Measurements from ENCODE around the gene ST8SIA3. TPM values are rescaled to one million over a fixed set of nuclear protein-coding genes. Genes with fewer than 3 reads are reported as not detected.

The ST8SIA3 gene
- total and polyA plus RNA-seq, 2 donors (not counting 1 experiment from before 2014, with no cell fraction given), result not detected

DNA sequence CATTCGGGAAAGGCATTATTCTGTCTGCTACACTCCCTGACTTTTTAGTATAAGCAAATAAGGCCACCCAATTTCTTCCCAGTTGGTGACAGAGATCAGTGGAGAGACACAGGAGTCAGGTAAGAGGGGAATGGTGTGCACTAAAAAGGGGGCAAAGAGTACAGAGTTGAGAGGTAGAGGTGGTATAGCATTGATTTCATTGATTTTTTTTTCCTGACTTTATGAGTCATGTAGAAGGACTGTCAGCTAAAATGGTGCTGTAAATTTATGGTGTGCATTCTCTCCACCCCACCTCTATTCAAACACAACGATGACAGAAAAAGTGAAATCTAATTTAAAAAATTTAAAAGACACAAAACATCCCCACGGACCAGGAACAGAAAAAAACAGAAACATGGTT is 23.7 kb upstream of the ST8SIA3 start:
- Histone ChIP-seq H3K27ac (ENCODE audit: insufficient read depth, low read length) (no peak overlapping the region), H3K79me2 (ENCODE audit: control insufficient read depth, insufficient read depth, low read length) (no peaks in the 10 kb centered on the region), H3K4me2 (ENCODE audit: extremely low read depth, insufficient read depth, low read length) (no peak overlapping the region), H3K4me1 (ENCODE audit: control insufficient read depth, extremely low read depth, insufficient read depth, low read length) (no peaks in the 10 kb centered on the region), H3K27me3 (ENCODE audit: control insufficient read depth, insufficient read depth, low read length) (no peaks in the 10 kb centered on the region), H4K20me1 (ENCODE audit: control insufficient read depth, extremely low read depth, insufficient read depth, low read length) (no peaks in the 10 kb centered on the region), H2AFZ (ENCODE audit: low read length) (no peak overlapping the region), H3K9me3 (ENCODE audit: control insufficient read depth, insufficient read depth, low read depth, low read length) (no peaks in the 10 kb centered on the region), H3K36me3 (ENCODE audit: control insufficient read depth, insufficient read depth, low read length) (no peaks in the 10 kb centered on the region), H3K4me3 (replicated peaks in 1 of 4; ENCODE audit: control extremely low read depth in 1 of 4, insufficient read depth in 1 of 4, low read depth in 3 of 4, low read length in 4 of 4) (no peak overlapping the region), H3K9ac (ENCODE audit: insufficient read depth, low read length) (no peak overlapping the region)
- no peak for TF ChIP-seq CTCF (conservative IDR thresholded peaks at IDR 0.05 in 1 of 2, IDR thresholded peaks at IDR 0.05 in 1 of 2; ENCODE audit: low read depth in 1 of 2, low read length in 2 of 2)
- TF ChIP-seq EZH2 (IDR thresholded peaks at IDR 0.05; ENCODE audit: low read length, missing control alignments), result no peak
- no peak for DNase-seq (ENCODE audit: low read depth in 2 of 2)

DNA sequence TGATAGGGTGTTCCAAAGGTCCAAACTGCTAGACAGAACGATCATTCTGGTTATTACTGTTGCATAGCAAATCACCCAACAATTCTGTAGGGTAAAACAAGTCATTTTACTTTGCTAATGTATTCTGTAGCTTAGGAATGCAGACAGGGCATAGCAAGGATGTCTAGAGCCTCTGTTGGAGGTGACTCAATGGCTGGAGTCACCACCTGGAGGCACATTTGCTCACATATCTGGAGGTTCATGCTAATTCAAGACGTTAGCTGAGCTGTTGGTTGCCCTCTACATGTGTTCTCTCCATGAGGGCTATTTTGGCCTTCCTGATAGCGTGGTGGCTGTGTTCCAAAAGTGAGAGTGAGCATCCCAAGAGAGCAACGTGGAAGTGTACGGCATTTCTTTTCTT is 22.5 kb upstream of the ST8SIA3 start:
- Histone ChIP-seq H3K4me1 (ENCODE audit: control insufficient read depth, extremely low read depth, insufficient read depth, low read length) (no peaks in the 10 kb centered on the region), H3K4me2 (ENCODE audit: extremely low read depth, insufficient read depth, low read length) (no peak overlapping the region), H3K27me3 (ENCODE audit: control insufficient read depth, insufficient read depth, low read length) (no peaks in the 10 kb centered on the region), H4K20me1 (ENCODE audit: control insufficient read depth, extremely low read depth, insufficient read depth, low read length) (no peaks in the 10 kb centered on the region), H3K79me2 (ENCODE audit: control insufficient read depth, insufficient read depth, low read length) (no peaks in the 10 kb centered on the region), H2AFZ (ENCODE audit: low read length) (no peak overlapping the region), H3K36me3 (ENCODE audit: control insufficient read depth, insufficient read depth, low read length) (no peaks in the 10 kb centered on the region), H3K4me3 (replicated peaks in 1 of 4; ENCODE audit: control extremely low read depth in 1 of 4, insufficient read depth in 1 of 4, low read depth in 3 of 4, low read length in 4 of 4) (no peak overlapping the region), H3K27ac (ENCODE audit: insufficient read depth, low read length) (no peak overlapping the region), H3K9ac (ENCODE audit: insufficient read depth, low read length) (no peak overlapping the region), H3K9me3 (ENCODE audit: control insufficient read depth, insufficient read depth, low read depth, low read length) (no peaks in the 10 kb centered on the region)
- no peak for DNase-seq (ENCODE audit: low read depth in 2 of 2)
- TF ChIP-seq EZH2 (IDR thresholded peaks at IDR 0.05; ENCODE audit: low read length, missing control alignments), result no peak
- no peak for TF ChIP-seq CTCF (conservative IDR thresholded peaks at IDR 0.05 in 1 of 2, IDR thresholded peaks at IDR 0.05 in 1 of 2; ENCODE audit: low read depth in 1 of 2, low read length in 2 of 2)

GRCh38 chr18:57331718-57332117 is 20.6 kb upstream of the ST8SIA3 start:
- TF ChIP-seq EZH2 (IDR thresholded peaks at IDR 0.05; ENCODE audit: low read length, missing control alignments), result no peak
- TF ChIP-seq CTCF (conservative IDR thresholded peaks at IDR 0.05 in 1 of 2, IDR thresholded peaks at IDR 0.05 in 1 of 2; ENCODE audit: low read depth in 1 of 2, low read length in 2 of 2), result no peak

More at GRCh38 chr18:57331718-57332117, 20.6 kb upstream of the ST8SIA3 start:
- Histone ChIP-seq H3K4me1 (ENCODE audit: control insufficient read depth, extremely low read depth, insufficient read depth, low read length) (no peaks in the 10 kb centered on the region), H4K20me1 (ENCODE audit: control insufficient read depth, extremely low read depth, insufficient read depth, low read length) (no peaks in the 10 kb centered on the region), H3K27me3 (ENCODE audit: control insufficient read depth, insufficient read depth, low read length) (no peaks in the 10 kb centered on the region), H3K4me2 (ENCODE audit: extremely low read depth, insufficient read depth, low read length) (no peak overlapping the region), H3K79me2 (ENCODE audit: control insufficient read depth, insufficient read depth, low read length) (no peaks in the 10 kb centered on the region), H3K9ac (ENCODE audit: insufficient read depth, low read length) (no peak overlapping the region), H2AFZ (ENCODE audit: low read length) (no peak overlapping the region), H3K9me3 (ENCODE audit: control insufficient read depth, insufficient read depth, low read depth, low read length) (no peaks in the 10 kb centered on the region), H3K36me3 (ENCODE audit: control insufficient read depth, insufficient read depth, low read length) (no peaks in the 10 kb centered on the region), H3K27ac (ENCODE audit: insufficient read depth, low read length) (no peak overlapping the region), H3K4me3 (replicated peaks in 1 of 4; ENCODE audit: control extremely low read depth in 1 of 4, insufficient read depth in 1 of 4, low read depth in 3 of 4, low read length in 4 of 4) (no peak overlapping the region)
- DNase-seq (ENCODE audit: low read depth in 2 of 2), result no peak
